ENCODE data around the gene SND1.

SND1 gene

DNA sequence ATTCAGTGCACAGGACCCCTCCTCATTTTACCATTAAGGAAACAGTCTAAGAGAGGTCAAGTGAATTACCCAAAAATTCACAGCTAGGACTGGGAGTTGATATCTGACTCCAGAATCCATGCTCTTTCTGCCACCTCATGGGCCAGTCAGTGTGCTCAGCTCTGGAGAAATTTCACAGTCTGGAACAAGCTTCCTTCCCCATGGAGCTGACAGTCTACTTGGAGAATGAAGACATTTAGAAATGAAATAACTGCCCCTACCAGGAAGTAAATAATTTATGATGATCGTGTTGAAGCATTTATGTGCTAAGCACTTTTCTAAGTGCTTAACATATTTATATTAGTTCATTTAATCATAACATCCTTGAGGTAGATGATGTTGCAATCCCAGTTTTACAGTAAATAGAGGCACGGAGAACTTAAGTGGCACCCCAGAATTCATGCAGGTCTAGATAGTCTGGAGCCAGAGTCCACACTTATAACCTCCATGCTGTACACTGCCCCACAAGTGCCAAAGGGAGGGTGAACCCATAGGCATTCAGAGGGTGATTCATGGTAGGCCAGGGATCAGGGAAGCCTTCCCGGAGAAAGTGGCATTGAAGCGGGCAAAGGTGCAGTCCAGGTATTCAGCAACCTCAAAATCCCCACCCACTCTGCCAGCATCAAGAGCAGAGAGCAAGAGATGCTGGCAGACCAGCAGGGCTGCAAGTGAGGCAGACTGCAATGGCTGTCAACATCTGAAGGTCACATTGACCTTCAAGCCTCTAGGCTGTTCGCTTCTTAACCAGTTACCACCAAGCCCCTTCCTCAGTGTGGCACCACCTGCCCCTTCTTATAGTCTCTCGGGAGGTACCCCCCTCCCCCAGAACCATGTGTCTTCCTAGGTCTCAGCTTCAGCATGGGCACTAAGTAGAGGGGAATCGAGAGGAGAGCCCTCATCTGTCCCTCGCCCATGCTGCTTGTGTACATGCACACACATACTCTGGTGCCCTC, 417.7 kb downstream of the SND1 start:
- DNase-seq (ENCODE audit: low read depth in 2 of 2) = no peak

DNA sequence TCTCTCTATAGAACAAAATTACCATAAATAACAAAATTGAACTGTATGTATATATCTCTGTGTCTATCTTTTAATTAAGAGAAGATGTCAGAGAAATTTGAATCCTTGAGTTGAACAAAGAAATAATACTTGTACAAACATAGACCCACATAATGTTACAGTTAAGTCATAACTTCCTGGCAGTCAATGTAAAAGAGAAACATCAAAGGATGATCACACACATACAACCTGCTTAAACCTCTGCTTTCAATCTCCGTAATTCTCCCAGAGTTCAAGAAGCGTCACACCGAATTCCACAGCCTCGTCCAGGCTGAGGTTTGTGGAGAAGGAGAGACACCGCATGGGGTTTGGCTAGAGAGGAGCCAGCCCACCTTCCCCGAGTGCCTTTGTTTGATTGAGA, 419.4 kb downstream of the SND1 start:
- DNase-seq (ENCODE audit: low read depth in 2 of 2) = no peak

DNA sequence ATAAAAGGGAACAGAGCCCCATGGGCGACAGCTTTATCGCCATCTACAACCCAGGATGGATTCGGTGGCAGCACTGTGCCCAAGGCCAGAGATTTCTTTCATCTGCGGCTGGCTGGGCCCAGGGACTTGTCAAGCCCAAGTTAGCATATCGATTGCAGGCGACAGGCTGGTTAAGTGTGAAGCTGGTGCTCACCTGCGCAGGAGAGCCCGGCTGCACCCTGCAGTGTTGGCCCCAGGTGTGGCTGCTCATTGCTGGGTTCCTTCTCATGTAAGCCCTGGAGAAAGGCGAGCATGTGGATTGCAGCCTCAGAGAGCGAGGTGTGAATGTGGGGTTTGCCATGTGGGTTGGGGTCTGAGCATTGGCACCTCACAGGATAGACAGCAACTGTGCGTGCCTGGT, 419.8 kb downstream of the SND1 start:
- no peak for DNase-seq (ENCODE audit: low read depth in 2 of 2)

DNA sequence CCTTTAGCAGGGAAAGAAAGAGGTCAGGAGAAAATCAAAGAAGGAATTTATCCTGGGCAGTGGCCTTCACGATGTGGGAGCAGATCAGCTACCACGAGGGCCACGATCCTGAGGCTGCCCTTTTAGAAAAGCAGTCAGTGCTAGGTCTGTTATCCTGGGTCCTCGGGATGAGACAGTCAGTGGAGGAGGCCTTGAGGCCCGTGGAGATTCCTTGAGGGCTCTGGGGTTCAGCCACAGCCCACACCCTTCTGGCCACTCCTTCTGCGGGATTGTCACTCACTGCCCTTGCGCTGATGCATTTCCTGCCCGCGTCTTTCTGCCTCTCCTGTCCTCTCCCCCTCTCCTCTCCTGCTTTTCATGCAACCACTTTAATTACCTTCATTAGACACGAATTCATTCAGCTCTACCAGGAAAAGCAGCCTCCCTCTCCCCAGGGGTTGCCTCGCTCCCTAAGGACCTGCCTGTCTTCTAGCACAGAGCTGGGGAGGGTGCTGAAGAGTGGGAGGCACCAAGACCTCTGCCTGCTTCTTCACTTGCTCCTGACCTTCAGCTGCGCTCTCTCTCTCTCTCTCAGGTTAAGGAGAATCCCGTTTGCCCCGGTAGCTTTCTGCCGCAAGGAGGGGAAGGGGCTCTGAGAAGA, 421.8 kb downstream of the SND1 start:
- DNase-seq (ENCODE audit: low read depth in 2 of 2) = no peak

DNA sequence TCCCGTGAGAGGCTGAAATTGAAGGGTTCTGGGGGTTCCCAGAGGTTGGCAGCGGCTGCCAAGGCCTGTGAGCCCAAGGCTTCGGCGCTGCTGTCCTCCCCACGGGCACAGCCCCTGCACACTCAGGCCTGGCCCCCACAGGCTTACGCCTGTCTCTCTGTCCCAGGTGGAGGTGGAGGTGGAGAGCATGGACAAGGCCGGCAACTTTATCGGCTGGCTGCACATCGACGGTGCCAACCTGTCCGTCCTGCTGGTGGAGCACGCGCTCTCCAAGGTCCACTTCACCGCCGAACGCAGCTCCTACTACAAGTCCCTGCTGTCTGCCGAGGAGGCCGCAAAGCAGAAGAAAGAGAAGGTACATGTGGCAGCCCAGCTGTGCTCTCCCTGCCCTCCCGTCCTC, 422.3 kb downstream of the SND1 start:
- DNase-seq (ENCODE audit: low read depth in 2 of 2) = no peak

DNA sequence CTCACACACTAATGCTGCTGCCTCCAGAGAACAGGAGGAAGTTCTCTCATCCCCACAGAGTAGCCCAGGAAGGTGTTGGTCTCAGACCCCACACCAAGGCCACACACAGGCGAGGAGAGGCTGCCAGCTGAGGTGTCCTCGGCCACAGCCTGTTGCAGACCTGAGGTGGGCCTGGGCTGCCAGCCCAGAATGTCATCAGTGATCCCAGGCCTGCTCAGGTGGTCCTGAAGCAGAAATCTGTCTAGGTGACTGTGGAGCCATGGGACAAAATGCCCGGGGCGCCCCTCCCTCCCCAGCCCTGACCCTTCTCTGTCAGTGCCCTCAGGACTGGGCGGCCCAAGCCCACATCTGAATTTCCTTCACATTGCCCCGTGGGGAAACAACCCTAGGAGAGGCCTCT, 422.7 kb downstream of the SND1 start:
- DNase-seq (ENCODE audit: low read depth in 2 of 2) = no peak

DNA sequence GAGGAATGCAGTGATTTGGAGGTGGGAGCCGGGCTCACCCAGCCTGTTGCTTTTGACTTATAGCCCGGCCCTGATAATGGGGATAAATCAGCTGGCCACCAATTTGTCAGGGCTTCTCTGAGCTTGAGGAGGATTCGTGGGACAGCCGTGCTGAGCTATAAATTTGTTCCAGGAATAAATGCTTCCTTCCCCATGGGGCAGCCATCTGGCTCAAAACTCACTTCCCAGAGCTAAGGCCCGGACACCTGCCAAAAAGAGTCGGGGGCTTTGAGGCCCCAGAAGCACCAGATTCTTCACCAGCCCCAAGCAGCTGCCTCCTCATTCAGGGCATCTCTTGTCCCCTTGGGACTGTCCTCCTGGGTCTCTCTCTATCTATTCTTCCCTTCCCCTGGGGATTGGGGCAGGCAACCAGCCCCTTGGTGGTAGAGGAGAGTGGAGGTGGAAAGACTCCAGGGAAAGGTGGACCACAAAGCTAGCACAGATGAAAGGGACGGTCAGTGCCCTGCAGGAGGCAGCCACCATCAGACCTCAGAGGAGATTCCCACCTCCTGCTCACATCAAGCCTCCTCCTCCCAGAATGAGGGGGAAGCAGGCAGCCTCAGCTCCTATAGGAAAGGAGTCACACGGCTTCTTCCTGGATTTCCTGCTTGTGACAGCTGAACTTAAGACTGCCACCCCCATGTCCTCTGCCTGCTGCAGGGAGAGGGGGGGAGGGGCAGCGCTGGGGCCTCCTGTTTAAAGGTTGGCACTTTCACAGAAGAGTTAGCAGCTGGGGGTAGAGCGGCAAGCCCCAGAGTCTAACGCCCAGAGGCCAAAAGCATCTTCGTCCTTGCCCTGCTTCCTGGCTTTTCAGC, 423.5 kb downstream of the SND1 start:
- no peak for DNase-seq (ENCODE audit: low read depth in 2 of 2)

DNA sequence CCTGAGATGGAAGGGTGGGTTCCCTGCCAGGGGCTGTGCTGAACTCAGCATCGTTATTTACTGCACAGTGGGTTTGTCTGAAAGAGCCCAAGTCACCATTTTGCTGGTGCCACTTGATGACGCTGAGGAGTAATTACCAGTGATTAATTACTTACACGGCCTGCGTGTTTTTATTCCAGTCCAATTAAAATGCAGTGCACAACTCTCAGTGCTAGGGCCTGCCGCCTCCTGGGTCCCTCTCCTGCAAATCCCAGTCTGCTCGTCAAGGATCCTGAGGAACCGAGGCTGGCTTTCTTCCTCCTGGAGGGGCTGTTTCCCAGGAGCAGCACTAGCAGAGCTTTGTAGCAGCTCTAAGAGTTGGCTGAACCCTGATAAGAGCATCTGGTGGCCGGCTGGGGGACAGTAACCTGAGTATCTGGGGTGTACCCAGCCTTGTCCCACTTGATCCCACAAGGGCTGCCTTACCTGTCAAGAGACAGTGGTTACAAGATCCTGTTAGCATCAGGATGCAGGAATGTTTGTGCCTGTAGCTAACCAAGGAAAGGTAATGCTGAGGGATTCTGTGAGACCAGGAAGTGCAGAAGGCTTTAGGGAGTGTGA, 424.3 kb downstream of the SND1 start:
- DNase-seq (ENCODE audit: low read depth in 2 of 2) = no peak

DNA sequence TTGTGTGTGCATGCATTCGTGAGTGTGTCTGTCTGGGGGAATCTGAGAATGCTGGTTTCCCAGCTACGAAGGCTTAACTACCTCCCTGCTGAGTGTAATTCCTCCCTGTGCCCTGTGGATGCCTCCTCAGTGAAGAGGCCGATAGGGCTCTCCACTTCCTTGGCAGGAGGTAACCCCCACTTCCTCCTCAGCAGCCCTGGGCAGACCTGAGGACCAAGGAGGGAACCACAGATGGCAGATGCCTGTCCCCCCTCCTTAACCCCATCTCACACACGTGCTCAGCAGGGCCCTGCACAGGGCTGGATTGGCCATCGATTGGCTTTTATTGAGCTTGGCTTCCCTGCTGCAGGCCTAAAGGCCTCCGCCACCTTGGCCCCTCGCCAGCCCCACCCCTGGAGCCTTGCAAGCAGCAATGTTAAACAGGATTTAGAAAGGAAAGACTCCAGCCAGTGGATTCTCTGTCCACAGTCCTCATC, 424.8 kb downstream of the SND1 start:
- no peak for DNase-seq (ENCODE audit: low read depth in 2 of 2)

DNA sequence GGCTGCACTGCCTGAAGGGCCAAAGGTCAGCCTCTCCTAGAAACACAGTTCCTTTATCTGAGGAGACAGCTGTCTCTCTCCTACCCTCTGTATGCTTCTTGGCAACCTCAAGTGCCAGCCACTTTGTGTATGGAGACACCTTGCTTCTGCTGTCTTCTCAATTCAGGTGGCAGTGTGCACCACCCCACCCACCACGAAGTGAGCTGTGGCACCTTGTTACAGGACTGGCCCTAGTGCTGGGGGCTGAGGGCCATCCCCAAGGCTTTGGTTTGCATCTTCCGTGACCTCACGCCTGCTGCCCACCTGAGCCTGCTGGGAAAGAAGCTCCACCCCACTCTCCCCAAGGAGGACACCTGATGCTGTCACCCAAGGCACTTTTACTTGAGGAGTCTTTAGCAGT, 426.3 kb downstream of the SND1 start:
- no peak for DNase-seq (ENCODE audit: low read depth in 2 of 2)

DNA sequence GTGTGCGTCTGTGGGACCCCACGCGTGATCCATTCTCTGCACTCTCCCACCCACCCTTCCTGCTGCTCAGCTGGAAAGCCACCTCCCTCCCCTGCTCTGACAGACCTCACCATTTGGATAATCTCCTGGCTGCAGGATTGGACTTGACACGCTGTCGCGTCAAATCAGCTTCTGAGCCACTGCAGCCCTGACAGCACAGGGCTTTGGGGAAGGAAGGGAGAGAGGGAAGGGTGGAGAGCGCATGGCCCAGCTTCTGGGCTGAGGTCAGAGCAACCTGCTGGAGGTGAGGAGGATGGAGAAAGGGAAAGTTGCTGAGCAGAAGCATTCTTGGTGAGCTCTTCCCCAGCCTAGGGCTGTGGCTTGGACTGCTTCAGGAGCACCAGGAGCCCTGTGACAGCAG, 428.2 kb downstream of the SND1 start:
- no peak for DNase-seq (ENCODE audit: low read depth in 2 of 2)

DNA sequence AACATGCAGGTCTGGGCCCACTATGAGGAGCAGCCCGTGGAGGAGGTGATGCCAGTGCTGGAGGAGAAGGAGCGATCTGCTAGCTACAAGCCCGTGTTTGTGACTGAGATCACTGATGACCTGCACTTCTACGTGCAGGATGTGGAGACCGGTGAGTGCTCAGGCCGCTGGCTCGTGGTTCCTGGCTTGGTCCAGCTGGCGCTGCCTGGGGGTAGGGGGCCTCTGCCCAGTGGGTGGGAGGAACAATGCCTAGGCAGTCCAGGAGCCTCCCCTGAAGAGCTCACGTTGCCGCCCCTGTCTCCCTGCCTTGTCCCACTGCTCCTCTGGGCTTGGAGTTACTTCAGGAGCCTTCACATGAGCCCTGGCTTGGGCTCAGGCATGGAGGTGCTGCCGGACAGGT, 429.4 kb downstream of the SND1 start:
- no peak for DNase-seq (ENCODE audit: low read depth in 2 of 2)

DNA sequence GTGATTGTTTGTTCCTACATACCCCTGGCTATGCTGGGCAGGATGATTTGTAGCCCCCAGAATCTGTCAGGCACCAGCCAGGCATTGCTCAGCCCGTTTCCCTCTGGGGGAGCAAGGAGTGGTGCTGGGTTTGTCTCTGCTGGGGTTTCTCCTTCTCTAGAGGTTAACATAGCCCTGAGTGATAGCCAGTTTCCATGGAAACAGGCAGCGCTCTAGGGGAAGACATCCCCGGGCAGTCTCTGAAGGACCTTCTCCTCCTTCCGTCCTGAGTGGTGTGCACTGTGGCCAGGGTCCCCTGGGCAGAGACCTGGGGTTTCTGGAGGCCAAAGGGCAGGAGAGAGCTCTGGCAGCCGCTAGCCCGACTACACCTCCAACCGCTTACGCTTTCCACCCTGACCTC, 429.8 kb downstream of the SND1 start:
- DNase-seq (ENCODE audit: low read depth in 2 of 2) = no peak

DNA sequence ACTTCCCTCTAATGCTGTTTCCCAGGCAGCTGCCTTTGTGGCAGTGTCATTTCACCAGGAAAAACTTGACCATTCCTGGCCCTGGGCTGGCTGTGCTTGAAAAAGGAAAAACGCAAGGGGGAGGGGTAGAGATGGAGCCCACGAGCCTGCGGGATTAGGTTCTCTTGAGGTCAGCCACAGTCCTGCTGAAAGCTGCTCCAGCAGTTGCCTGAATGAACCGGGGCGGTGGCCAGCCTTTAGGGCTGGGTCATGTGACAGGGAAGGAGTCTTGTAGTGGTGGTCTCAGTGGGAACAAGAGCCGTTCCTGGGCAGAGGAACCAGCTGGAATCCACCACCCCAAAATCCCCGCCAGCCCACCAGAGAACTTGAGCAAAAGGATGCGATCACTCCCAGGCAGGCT, 430.4 kb downstream of the SND1 start:
- no peak for DNase-seq (ENCODE audit: low read depth in 2 of 2)

DNA sequence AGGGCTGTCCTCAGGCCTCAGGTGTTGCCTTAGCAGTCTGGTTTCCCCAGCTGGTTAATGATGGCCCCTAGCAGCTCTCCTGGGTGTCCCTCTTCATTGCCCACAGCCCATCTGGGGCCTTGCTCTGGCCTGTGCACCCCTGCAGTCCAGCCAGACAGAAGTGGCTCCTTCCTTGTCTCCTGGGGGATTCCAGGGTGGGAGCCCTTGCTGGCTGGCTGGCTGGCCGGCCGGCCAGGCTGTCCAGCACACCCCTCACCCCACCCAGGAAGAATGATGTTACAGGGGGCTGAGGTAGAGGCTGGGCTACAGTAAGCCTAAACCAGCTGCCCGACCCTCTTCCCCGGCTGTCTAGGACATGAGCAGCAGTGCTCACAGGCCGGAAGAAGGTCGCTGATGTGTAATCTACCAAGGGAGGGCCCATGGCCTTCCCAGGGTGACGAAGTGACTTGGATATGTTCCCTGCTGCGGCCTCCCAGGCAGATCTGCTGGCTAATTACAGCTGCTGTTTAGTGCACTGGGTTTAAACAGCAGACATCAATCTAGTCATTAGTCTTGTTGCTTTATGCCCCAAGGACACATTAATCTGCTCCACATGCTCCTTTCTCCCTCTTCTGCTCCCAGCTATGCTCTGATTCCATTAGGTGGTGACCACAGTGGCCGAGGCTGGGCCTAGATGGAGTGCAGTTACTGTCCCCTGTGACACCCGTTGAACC, 433.1 kb downstream of the SND1 start:
- no peak for DNase-seq (ENCODE audit: low read depth in 2 of 2)

DNA sequence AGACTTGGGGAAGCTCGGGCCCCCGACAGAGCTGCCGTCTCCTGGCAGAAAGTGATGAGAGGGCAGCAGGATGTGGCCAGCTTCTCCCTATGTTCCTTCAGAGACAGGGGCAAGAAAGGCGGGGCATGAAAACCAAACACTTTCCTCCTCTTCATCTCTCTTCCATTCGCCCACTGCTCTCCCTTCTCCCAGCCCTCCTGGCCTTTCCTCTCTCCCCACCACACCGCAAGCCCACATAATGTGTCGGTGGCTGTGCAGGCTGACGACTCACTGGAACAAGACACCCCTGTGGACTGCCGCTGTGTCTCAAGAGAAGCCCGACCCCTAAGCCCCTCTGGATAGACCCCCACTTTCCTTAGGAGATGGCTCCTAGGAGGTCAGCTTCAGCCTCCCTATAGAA, 438.5 kb downstream of the SND1 start:
- DNase-seq (ENCODE audit: low read depth in 2 of 2) = no peak

DNA sequence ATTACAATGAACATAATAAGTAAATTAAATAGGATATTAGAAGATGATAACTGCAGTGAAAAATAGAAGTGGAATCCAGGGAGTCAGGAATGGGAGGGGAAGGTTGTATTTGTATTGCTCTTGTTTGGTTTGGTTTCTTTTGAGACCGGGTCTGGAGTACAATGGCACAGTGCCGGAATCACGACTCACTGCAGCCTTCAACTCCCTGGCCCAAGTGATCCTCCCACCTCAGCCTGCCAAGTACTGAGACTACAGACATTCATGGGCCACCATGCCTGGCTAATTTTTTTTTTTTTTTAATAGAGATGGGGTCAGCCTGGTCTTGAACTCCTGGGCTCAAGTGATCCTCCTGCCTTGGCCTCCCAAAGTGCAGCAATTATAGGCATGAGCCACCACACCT, 439.1 kb downstream of the SND1 start:
- DNase-seq (ENCODE audit: low read depth in 2 of 2) = no peak

DNA sequence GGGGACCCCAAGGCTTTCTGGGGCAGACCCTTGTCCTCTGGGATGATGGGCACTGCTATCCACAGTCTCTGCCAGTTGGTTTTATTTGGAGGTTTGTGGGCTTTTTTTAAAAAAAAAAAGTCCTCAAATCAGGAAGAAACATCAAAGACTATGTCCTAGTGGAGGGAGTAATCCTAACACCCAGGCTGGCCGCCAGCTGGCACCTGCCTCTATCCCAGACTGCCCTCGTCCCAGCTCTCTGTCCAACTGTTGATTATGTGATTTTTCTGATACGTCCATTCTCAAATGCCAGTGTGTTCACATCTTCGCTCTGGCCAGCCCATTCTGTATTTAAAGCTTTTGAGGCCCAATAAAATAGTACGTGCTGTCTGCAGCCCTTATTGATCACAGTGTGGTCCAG, 440.2 kb downstream of the SND1 start:
- DNase-seq (ENCODE audit: low read depth in 2 of 2) = no peak

DNA sequence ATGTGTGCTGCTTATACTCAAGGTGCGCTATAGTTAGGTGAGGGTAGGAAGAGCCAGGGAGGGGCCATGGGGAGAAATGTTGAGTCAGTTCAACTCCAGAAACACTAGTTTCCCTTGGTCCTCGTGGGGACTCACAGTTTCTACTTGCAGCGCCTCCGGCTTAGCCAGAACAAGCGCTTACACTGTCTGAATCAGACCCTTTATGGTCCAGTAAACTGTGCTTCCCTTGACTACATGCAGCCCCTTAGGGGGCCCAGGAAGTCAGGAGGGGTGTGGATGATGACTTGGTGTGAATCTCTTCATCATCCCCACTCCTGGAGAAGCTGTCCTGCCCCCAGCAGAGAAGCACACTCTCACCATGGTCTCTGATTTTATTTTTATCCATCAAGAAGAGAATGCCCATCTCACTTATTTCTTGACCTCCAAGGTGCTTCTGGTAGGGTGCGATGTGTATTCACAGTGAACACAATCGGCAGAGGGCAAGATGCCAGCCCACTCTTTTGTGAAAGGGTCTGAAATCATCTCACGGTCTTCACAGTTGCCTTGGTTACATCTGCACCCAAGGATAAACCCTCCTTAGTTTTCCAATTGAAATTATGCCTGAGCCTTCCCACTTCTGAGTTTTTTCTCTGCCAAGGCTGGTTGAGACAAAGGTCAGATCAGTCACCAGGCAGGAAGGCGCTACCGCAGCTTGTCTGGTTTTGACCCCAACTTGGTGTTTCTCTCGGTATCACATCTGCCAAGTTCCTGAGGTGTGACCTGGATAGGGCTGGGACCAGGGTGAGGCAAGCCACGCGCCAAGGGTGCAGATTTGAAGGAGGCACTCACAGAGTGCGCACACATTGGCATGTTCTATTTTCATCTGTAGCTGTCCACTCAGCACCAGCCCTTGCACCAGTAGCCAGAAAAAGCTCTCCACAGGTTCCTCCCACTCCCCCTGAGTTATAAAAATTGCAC, 441.9 kb downstream of the SND1 start:
- no peak for DNase-seq (ENCODE audit: low read depth in 2 of 2)

DNA sequence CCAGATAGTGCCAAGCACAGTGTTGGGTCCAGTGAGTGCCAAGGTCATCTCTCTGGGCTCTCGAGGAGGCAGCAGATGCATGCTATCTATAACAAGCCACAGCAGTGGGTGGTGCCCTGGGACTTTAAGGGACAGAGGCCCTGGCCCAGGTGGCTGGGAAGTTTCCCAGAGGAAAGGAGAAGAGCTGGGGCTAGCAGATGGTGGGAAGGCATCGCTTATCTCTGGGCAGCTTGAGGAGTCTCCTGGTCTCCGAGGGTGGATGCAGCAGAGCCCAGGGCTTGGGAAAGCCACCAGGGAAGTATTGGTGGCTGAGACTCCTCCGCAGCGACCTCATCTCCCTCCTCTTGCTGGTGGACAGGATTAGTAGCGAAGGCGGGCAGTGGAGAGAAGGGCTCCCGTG, 442.7 kb downstream of the SND1 start:
- DNase-seq (ENCODE audit: low read depth in 2 of 2) = no peak

Measured in activated CD4-positive, alpha-beta T cell treated with anti-CD3 and anti-CD28 coated beads for 24 hours (primary cell).